PC-9 (cell line): ENCODE results near the gene IL23R. TPM values are rescaled to one million over a fixed set of nuclear protein-coding genes. Genes with fewer than 3 reads are reported as not detected.

Source experiments
- BruUV-seq: library from RNA; stranded (reverse); fragments of 400-500 nt; replicated peaks from 2 replicates; lab custom pipeline; 2021; lab: Mats Ljungman, UMichigan
- CTCF ChIA-PET: fragments of 300-600 bp; sonication (Branson Sonifier 250); formaldehyde crosslinking; loops from one replicate; lab custom pipeline; 2022; ENCODE audit warnings: antibody characterized with exemption; lab: Charles Lee
- POLR2A ChIA-PET: fragments of 300-600 bp; sonication (Branson Sonifier 250); formaldehyde crosslinking; loops from one replicate; lab custom pipeline; 2022; ENCODE audit warnings: antibody characterized with exemption; ENCODE audit not compliant: unreplicated experiment; lab: Charles Lee
- DNase-seq, 2 experiments: peaks; one replicate each; pipeline versions ENCODE4 v3.0.0 to v3.0.0-alpha.2; 2015 to 2022; ENCODE audit warnings: mixed read lengths in 1 of 2
- H2AFZ ChIP-seq: fragments of 200-600 bp; sonication (generic); 2 replicates; pipeline ENCODE4 v1.8.1; 2017; ENCODE audit warnings: antibody characterized with exemption
- H3F3A ChIP-seq: fragments of 200-600 bp; sonication (generic); 2 replicates; pipeline ENCODE4 v1.8.1; 2017; ENCODE audit warnings: antibody characterized with exemption, mild to moderate bottlenecking, low read depth; ENCODE audit not compliant: insufficient read depth
- H3K27ac ChIP-seq: fragments of 200-600 bp; sonication (generic); 2 replicates; pipeline ENCODE4 v1.6.1; 2016; ENCODE audit warnings: mixed run types
- H3K27me3 ChIP-seq: fragments of 200-600 bp; sonication (generic); 2 replicates; pipeline ENCODE4 v1.6.1; 2016; ENCODE audit warnings: low read depth, mixed run types; ENCODE audit not compliant: insufficient read depth
- H3K36me3 ChIP-seq: fragments of 200-600 bp; sonication (generic); 2 replicates; pipeline ENCODE4 v1.6.1; 2016; ENCODE audit warnings: low read depth, mixed run types
- H3K4me1 ChIP-seq: fragments of 200-600 bp; sonication (generic); replicated peaks from 2 replicates; pipeline ENCODE4 v1.6.1; 2016; ENCODE audit warnings: mixed run types; ENCODE audit not compliant: insufficient read depth
- H3K4me2 ChIP-seq: fragments of 200-600 bp; sonication (generic); 2 replicates; pipeline ENCODE4 v1.6.1; 2017; ENCODE audit warnings: mixed run types
- H3K4me3 ChIP-seq: fragments of 200-600 bp; sonication (generic); 2 replicates; pipeline ENCODE4 v1.6.1; 2016; ENCODE audit warnings: mixed run types
- H3K79me2 ChIP-seq: fragments of 200-600 bp; sonication (generic); 2 replicates; pipeline ENCODE4 v1.6.1; 2017; ENCODE audit warnings: low read depth, mixed run types
- H3K9me2 ChIP-seq: fragments of 200-600 bp; sonication (generic); 2 replicates; pipeline ENCODE4 v1.8.1; 2017; ENCODE audit warnings: mild to moderate bottlenecking; ENCODE audit not compliant: insufficient read depth
- H3K9me3 ChIP-seq: fragments of 200-600 bp; sonication (generic); 2 replicates; pipeline ENCODE4 v1.8.1; 2016; ENCODE audit warnings: low read depth; ENCODE audit not compliant: insufficient read depth
- H4K20me1 ChIP-seq: fragments of 200-600 bp; sonication (generic); 2 replicates; pipeline ENCODE4 v1.8.1; 2017; ENCODE audit not compliant: insufficient read depth
- EZH2 ChIP-seq: fragments of 200-600 bp; sonication (generic); IDR thresholded peaks from 2 replicates; pipeline ENCODE4 v1.8.0; 2017; ENCODE audit warnings: antibody characterized with exemption, low read depth
- intact Hi-C: fragments of 100-400 bp; cut with micrococcal nuclease; formaldehyde crosslinking; loops from one replicate; pipeline ENCODE4 v1.10.0; 2022; ENCODE audit not compliant: unreplicated experiment
- total RNA-seq: library from RNA; stranded (reverse); gene quantifications from 2 replicates; pipeline ENCODE4 v1.2.3, GENCODE V29; 2021
- TF ChIP-seq, protein P1 (sequence below): fragments of 200-600 bp; sonication (generic); conservative IDR thresholded peaks from 2 replicates; pipeline ENCODE4 v1.6.1; 2017; ENCODE audit warnings: mixed run types, antibody characterized with exemption, mild to moderate bottlenecking, moderate library complexity

Gene IL23R
- total RNA-seq, 1 experiment from 2014 or later: not detected

DNA sequence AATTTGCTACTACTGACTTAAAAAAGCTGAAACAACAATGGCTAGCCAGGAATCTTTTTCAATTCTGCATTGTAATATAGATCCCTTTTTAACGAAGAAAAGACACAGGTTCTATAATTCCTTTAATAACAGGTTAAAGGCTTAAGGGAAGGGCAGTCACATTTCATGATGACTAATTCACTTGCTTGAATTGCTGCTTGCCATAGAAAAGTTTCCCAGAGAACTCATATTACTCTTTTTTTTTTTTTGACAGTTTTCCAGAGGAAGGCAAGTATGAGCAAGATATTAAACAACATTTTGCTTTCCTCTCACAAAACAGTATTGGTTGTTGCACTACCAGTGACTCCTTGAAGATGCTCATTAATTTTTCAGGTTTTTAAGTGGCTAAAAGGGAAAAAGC, 60.9 kb downstream of the IL23R start:
- Histone ChIP-seq H3K9me3 (peaks cover 6% of the 10 kb centered on the region), H2AFZ (no peak overlapping the region), H3K36me3 (no peaks in the 10 kb centered on the region), H3K4me2 (no peak overlapping the region), H3F3A (peaks cover 11% of the 10 kb centered on the region; the same call in 1 of the 2 replicates), H3K4me1 (peaks cover 27% of the 10 kb centered on the region), H3K9me2 (no peaks in the 10 kb centered on the region), H3K79me2 (no peaks in the 10 kb centered on the region), H3K4me3 (no peak overlapping the region), H4K20me1 (no peaks in the 10 kb centered on the region), H3K27ac (no peak overlapping the region), H3K27me3 (no peaks in the 10 kb centered on the region)
- peak in 1 of 2 experiments; percentile 65 for DNase-seq
- ChIA-PET POLR2A (no interaction called here), CTCF (no interaction called here)
- intact Hi-C loops: no loop called here
- TF ChIP-seq, protein P1, sequence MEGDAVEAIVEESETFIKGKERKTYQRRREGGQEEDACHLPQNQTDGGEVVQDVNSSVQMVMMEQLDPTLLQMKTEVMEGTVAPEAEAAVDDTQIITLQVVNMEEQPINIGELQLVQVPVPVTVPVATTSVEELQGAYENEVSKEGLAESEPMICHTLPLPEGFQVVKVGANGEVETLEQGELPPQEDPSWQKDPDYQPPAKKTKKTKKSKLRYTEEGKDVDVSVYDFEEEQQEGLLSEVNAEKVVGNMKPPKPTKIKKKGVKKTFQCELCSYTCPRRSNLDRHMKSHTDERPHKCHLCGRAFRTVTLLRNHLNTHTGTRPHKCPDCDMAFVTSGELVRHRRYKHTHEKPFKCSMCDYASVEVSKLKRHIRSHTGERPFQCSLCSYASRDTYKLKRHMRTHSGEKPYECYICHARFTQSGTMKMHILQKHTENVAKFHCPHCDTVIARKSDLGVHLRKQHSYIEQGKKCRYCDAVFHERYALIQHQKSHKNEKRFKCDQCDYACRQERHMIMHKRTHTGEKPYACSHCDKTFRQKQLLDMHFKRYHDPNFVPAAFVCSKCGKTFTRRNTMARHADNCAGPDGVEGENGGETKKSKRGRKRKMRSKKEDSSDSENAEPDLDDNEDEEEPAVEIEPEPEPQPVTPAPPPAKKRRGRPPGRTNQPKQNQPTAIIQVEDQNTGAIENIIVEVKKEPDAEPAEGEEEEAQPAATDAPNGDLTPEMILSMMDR: no peak
- no peak for TF ChIP-seq EZH2
- no TSS peak for BruUV-seq

DNA sequence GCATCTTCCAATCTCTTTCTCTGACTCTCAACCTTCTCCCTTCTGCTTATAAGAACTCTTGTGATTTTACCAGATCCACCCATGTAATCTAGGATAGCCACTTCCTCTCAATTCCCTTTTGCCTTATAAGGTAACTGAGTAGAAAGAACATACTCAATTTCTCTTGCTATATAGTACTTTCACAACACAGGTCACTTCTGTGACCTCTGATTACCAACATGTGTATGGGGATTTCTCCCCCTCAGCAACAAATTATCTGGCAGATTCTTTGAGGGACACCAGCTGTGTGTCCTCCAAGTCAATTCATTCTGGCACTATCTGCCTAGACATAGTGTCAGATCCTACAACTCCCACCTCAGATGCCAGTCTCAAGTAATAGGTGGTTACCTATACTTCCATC, 62.5 kb downstream of the IL23R start:
- no peak overlapping the region for H3K27ac ChIP-seq
- ChIA-PET POLR2A (no interaction called here), CTCF (no interaction called here)

DNA sequence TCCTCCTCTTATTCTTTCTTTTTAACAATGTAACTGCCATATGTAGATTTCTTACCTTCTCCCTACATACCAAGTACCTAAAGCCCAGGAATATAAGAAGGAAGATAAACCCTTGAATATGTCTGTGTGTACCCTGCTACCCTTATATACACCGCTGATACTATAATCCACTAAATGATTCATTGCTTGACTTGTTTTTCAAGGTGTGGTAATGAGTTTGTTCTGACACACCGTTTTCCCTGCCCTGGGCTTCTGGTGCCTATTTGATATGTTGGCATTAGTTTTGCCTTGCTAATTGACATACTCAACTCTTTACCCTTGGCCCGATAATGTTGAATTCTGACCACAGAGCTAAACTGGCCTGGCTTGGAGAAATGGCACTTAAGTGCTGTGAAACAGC, 64.3 kb downstream of the IL23R start:
- no peak overlapping the region for H3K4me3 ChIP-seq
- ChIA-PET POLR2A (interaction anchor here (0.5 kb wide), 1 partner anchor 456 kb away, joined by 4 read pairs; no protein-coding TSS in a partner anchor), CTCF (interaction anchor here (0.7 kb wide), 1 partner anchor 17 kb away, joined by 5 read pairs; no protein-coding TSS in a partner anchor)
- H3K9me2 ChIP-seq: no peaks in the 10 kb centered on the region
- H3K9me3 ChIP-seq: peaks cover 6% of the 10 kb centered on the region
- no TSS peak for BruUV-seq
- H2AFZ ChIP-seq: no peak overlapping the region
- peak overlapping the region; percentile 45 for H3K27ac ChIP-seq
- H3K79me2 ChIP-seq: no peaks in the 10 kb centered on the region
- intact Hi-C loops: loop anchor here (5.0 to 10.0 kb wide), 2 partner anchors 117 to 534 kb away; no protein-coding TSS in a partner anchor
- no peaks in the 10 kb centered on the region for H3K36me3 ChIP-seq
- no peaks in the 10 kb centered on the region for H3K27me3 ChIP-seq
- peak; percentile 6 to 84 for DNase-seq
- TF ChIP-seq, protein P1: no peak
- no peak for TF ChIP-seq EZH2
- H3K4me1 ChIP-seq: peaks cover 27% of the 10 kb centered on the region
- H3K4me2 ChIP-seq: peak overlapping the region; percentile 35
- peaks cover 11% of the 10 kb centered on the region; the same call in 1 of the 2 replicates for H3F3A ChIP-seq
- no peaks in the 10 kb centered on the region for H4K20me1 ChIP-seq

More for the DNA sequence above, 62.5 kb downstream of the IL23R start:
- intact Hi-C loops: no loop called here
- Histone ChIP-seq H4K20me1 (no peaks in the 10 kb centered on the region), H3K4me3 (no peak overlapping the region), H2AFZ (no peak overlapping the region), H3K9me2 (no peaks in the 10 kb centered on the region), H3K9me3 (peaks cover 6% of the 10 kb centered on the region), H3K4me1 (peaks cover 27% of the 10 kb centered on the region), H3F3A (peaks cover 11% of the 10 kb centered on the region; the same call in 1 of the 2 replicates), H3K79me2 (no peaks in the 10 kb centered on the region), H3K4me2 (no peak overlapping the region), H3K27me3 (no peaks in the 10 kb centered on the region), H3K36me3 (no peaks in the 10 kb centered on the region)
- TF ChIP-seq, protein P1: no peak
- no peak for TF ChIP-seq EZH2
- BruUV-seq: no TSS peak
- DNase-seq: no peak
